Stimulated activated CD4-positive, alpha-beta T cell treated with anti-CD3 and anti-CD28 coated beads, Interleukin-1b, Interleukin-23, amount 100 ng/mL, for 4 hours (primary cell): ENCODE data around the gene PGLYRP4.

Experiments used
- DNase-seq, 2 donors: peaks; one replicate each; pipeline ENCODE4 v3.0.0-alpha.2; 2020; ENCODE audit warnings: low read depth in 2 of 2

The PGLYRP4 gene, protein sequence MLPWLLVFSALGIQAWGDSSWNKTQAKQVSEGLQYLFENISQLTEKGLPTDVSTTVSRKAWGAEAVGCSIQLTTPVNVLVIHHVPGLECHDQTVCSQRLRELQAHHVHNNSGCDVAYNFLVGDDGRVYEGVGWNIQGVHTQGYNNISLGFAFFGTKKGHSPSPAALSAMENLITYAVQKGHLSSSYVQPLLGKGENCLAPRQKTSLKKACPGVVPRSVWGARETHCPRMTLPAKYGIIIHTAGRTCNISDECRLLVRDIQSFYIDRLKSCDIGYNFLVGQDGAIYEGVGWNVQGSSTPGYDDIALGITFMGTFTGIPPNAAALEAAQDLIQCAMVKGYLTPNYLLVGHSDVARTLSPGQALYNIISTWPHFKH

DNA sequence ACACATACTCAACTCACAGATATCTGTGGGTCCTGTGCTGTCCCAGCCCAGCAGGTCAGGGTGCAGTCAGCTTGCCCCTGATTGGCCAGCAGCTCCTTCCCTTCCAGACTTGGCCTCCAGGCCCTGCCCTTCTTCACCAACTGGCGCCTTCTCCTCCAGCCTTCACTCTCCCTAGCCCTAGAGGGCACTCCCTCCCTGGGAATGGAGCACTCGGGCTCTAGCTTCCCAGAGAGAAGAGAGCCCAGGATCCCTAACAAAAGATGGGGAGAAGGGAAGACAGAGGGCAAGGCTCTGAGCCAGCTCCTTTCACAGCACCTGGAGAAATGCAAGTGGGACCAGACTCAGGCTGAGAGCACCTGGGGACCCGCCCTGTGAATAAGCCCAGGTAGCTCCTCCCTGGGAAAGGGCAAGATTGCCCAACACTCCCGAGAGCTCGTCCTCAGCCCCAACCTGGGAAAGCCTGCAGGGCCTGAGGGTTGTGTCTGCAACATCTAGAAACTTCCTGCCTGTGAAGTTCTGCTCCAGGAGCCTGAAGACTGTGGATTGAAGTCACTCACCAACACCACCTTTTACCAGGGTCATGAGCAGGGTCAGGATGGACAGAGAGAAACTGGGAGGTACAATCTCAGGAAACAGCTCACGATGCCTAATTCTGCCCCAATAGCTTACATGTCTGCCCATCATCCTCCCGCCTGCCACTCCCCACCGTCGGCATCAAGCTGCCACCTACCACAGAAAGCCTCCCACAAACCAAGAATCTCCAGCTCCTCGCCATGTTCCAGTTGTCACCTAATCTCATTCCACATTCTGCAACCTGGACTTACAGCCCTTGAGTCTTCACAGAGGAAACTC is at the start of gene PGLYRP4:
PGLYRP4 (minus strand) TSS at position 331 of the 852 bp plus-strand sequence. CDS start 909 bp downstream, outside the sequence.
- no peak for DNase-seq

DNA sequence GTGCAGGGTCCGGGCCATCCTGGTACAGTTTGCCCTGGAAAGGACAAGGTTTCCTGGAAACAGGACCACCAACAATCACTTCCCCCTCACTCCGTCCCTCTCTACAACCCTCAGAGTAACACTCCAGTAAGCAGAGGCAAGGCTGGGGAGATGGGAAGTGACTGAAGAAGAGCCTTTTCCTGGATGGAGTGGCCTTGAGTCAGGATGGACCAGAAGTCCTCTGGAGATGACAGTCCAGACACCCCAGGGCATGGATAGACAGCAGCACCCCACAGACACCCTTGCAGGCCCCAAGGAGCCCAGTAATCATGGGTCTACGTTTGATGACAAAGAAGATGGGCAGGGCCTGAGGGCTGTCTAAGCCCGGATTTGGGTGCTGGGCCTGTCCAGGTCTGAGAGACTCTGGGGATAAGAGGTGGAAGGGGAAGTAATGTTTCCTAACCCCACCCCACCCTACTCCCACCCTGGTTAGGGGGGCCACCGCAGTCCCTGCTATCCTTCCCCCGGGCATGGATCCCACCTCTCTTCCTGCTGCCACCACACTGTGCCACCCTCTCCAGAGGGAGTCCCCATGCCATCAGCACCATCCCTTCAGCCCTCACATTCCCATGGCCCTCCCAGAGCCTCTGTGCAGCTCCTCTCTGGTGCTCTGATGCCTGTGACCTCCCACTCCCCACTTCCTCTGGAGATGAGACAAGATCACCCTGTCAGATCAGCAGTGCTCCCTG is 49.4 kb upstream of the PGLYRP4 start:
- DNase-seq: no peak

GRCh38 chr1:153397051-153397923 is 48.6 kb upstream of the PGLYRP4 start:
- DNase-seq: no peak

DNA sequence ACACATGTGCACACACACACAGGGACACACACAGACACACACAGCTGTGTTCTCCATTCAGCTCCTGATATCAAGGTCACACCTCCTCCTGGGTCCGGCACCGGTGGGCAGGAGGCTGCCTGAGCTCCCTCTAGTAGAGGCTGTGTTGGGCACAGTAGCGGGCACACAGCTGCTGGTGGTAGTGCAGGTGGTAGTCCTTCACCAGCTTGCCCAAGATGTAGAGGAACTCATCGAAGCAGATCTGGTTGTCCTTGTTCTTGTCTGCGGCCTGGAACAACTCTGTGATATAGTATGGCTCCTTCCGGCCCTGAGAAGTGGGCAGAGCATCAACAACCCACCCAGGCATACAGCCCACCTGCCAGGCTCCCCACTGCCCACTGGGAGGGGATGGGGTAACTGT is 47.8 kb upstream of the PGLYRP4 start:
- DNase-seq: no peak

DNA sequence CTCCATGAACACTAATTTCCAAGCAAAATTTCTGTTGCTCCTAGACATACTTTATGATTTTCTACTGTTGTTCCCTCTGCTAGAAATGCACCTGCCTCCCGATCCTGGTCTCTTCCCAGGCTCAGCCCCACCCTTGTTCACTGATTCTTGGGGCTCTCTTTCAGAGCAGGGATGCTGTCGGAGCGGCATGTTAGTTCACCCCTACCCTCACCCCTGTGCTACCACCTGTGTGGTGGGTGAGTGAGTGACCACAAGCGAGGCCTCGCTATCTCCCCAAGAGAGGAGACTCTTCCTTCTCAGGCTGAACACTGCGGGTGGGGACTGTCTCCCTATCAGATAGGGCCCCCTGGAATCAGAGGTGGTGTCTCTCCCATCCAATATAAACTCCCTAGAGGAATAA is 47.1 kb upstream of the PGLYRP4 start:
- DNase-seq: no peak

DNA sequence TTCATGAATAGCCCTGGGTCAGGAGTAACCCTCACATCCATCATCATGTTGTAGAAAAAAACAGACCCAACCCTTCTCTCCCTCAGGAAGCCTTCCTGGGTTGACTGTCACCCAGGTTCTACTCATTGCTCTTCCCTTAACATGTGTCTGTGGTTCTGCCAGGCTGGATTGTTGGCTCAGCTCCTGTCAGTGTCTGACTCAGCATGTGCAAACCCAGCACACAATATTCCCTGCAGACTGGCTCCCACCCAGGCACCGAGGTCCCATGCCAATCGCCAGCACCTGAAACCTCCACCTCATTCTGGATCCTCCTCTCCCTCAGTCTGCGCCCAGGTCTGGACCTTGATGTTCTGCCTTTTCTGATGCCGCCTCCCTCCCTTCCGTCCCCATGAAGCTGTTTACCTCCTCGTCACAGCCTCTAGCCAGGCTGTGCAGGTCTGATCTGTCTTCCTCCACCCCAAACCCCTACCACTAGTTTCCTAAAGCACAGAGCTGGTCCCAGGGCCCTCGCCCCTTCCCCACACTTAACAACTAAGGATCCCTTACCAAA is 46.6 kb upstream of the PGLYRP4 start:
- no peak for DNase-seq

DNA sequence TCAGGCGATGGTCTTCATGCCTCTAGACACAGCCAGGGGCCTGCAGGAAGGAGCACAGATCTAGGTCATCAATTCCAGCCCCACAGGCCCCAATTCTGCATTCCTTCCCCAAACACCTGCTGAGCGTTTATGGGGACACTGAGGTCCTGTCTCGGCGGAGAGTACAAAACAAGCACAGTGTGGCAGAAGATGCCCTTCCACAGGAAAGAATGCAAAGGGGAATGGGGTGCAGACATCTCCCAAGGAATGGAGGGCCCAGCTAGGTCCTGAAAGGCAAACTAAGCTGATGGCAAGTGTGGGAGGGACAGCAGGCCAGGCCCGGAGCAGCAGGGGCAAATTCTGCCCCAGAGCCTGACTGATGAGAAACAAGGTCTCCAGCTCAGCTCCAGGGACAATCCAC is 45.8 kb upstream of the PGLYRP4 start:
- DNase-seq: no peak

DNA sequence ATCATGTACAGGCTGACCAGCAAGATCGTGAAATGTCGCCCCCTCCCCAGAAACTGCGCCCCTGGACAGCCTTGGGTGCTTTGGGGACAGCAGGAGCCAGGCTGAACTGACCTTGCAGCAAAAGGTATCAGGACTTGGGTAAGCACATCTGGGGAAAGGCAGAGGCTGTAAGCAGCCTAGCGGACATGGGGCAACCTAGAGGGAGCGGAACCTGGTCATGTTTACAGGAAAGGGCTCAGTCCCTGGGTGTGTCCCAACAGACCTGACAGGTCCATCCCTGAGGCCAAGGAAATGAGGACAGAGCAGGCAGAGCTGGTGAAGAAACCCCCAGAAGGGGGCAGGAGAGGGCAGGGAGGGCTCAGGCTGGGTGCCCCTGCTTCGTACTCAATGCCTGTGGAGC is 45.3 kb upstream of the PGLYRP4 start:
- DNase-seq: no peak

DNA sequence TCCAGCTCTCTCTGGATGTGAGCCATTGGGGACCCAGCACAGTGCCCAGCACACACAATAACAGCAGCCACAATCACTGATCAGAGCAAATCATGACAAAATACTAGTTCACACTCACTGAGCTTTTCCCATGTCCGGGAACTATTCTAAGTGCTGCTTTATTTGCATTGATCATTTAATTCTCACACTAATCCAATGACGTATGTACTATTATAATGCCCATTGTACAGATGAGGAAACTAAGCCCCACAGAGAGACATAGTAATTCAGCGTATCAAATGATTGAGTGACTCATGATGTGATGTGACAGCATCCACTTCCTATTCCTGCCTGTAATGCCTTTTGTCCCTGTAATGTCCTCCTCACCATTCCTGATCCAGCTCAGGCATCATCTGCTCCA is 44.2 kb upstream of the PGLYRP4 start:
- DNase-seq: no peak

DNA sequence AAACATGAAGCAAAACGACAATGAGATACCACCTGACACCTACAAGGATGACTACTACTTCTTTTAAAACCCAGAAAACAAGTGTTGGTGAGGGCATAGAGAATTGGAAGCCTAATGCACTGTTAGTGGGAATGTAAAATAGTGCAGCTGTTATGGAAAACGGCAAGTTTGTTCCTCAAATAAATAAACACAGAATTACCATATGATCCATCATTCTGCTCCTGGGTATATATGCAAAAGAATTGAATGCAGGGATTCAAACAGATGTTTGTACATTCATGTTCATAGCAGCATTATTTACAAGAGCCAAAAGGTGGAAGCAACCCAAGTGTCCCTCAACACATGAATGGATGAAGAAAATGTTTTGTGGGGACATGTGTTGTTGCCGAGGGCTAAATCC is 43.6 kb upstream of the PGLYRP4 start:
- DNase-seq: no peak

DNA sequence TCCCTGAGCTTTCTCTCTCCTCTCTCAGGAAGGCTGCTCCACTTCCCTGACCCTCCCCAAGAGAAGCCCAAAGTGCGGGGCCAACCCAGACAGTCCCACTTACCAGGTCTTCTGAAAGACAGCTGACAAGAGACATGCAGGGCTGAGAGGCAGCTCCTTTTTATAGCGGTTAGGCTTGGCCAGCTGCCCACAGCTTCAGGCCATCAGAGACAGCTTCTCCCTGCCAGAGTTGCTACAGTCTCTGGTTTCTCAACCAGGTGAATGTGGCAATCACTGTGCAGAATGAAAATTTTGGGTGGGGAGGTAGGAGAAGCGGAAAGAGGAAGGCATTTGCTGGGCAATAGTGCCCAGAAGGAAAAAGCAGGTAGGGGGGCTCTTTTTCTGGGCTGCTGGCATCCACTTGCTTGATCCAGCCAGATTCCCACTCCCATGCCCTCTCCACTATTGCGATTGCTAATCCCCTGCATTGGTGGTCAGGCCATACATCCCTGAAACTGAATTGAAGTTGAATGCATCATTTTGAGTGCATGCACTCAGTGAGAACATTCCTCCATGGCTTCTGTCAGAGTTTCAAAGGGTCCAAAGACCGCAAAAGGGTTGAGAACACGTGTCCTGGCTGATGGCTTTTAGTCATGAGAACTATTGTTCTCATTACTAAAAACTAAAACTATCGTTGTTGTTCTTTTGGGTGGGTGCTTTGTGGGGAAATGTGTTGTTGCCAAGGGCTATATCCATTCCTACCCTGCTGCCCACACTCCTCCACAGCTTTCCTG is 42.5 kb upstream of the PGLYRP4 start, which contains the start of gene S100A8:
S100A8 (minus strand) TSS at position 136 of the 773 bp plus-strand sequence. CDS start 538 bp downstream, outside the sequence.
- DNase-seq: no peak

GRCh38 chr1:153389973-153390879 is 41.6 kb upstream of the PGLYRP4 start:
- no peak for DNase-seq

GRCh38 chr1:153389401-153389800 is 40.8 kb upstream of the PGLYRP4 start:
- DNase-seq: no peak

DNA sequence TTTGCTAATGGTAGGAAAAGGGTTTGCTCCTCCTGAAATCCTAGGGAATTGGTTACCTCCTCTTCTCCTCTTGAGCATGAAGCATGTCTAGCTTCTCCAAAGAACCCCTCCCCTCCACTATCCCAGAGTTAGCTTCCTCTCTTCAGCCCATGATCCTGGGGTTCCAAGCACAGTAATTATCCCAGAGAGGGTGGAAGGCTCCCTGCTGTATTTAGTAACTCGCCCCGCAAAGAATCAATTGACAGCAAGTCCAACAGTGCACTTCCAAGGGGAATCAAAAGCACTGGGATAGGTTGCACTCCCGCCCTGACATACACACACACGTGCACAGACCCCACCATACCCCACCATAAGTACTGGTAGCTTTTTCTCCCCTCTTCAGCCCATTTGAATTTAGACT is 39.1 kb upstream of the PGLYRP4 start:
- no peak for DNase-seq

DNA sequence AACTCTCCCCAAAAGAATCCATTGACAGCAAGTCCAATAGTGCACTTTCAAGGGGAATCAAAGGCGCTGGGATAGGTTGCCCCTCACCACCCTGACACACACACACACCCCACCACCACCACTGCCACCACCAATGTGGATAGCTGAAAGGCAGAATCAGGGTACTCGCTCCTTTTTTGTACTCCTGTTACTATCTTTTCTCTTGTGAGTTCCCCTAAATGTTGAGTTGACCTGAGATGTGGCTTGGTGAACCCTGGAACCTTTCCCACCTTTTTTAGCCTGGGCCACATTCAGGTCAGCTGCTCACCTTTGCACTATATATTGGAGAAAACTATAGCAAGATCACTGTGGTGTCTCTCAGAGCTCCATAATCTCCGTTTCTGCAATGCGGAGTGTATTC is 38.4 kb upstream of the PGLYRP4 start:
- no peak for DNase-seq

DNA sequence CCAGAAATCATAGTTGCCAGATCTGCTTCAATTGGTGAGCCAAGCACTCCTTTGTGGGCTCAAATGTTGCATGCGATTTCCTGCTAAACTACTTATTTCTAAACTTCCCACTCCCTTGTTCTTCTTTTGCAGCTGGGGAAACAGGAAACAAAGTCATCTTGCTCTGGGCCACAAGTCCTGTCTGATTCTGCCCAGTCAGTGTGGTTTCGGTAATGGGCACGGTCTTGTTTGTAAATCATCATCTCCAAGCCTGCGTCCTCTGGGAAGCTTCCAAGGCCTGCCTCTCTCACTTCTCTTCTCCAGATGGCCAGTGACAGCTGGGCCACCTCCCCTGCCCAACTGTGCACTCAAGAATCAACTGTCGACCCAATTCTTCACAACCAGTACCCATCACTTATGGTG is 37.9 kb upstream of the PGLYRP4 start:
- no peak for DNase-seq

GRCh38 chr1:153384958-153385580 is 36.4 kb upstream of the PGLYRP4 start:
- DNase-seq: no peak

DNA sequence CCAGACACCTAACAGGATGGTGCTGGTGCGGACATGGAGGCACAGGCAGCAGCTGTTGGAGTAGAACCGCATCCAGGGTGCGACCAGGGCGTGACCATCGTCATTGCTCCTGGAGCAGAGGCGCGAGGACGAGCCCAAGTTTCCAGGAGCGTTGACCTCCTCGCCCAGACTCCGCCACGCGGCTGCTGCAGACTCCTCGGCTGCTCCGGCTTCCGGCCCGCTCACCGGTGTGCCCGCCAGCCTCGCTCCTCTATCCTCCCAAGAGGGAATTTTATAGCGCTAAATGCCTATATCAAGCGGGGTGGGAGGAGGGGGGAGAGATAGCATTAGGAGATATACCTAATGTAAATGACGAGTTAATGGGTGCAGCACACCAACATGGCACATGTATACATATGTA is 32.1 kb upstream of the PGLYRP4 start:
- DNase-seq: no peak

GRCh38 chr1:153379591-153379990 is 30.9 kb upstream of the PGLYRP4 start:
- no peak for DNase-seq
